ENCODE measurements around the gene THSD4.

DNA sequence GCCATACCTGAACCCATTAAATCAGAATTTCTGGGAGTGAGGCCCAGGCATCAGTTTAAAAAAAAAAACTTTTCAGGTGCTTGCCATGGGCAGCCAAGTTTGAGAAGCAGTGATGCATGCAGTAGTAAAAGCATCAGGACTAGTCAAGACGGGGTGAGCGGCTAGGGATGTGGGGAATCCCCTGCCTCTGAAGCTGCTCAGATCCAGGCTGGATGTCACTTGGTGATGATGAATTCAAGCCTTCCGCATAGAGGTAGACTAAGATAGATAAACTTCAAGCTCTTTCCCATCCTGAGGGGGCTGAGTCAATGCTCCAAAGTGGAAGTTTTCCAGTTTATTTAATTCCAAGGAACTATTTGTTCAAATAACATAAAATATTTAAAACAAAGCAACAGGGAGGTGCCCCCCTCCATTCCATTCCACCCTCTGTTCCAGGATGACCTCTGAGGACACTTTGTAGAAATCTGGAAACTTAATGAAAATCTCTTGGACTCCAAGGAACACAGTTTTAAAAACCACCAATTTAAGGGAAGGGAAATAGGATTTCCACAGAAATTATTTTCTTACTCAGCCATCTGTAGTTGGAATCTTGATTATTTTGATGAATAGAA, 594.6 kb downstream of the THSD4 start:
- TF ChIP-seq, protein P1, sequence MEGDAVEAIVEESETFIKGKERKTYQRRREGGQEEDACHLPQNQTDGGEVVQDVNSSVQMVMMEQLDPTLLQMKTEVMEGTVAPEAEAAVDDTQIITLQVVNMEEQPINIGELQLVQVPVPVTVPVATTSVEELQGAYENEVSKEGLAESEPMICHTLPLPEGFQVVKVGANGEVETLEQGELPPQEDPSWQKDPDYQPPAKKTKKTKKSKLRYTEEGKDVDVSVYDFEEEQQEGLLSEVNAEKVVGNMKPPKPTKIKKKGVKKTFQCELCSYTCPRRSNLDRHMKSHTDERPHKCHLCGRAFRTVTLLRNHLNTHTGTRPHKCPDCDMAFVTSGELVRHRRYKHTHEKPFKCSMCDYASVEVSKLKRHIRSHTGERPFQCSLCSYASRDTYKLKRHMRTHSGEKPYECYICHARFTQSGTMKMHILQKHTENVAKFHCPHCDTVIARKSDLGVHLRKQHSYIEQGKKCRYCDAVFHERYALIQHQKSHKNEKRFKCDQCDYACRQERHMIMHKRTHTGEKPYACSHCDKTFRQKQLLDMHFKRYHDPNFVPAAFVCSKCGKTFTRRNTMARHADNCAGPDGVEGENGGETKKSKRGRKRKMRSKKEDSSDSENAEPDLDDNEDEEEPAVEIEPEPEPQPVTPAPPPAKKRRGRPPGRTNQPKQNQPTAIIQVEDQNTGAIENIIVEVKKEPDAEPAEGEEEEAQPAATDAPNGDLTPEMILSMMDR (IDR thresholded peaks at IDR 0.05; ENCODE audit: insufficient read depth, low read length) = no peak
- no peak for TF ChIP-seq POLR2AphosphoS5 (IDR thresholded peaks at IDR 0.05; ENCODE audit: low read depth)
- TF ChIP-seq, protein P2, sequence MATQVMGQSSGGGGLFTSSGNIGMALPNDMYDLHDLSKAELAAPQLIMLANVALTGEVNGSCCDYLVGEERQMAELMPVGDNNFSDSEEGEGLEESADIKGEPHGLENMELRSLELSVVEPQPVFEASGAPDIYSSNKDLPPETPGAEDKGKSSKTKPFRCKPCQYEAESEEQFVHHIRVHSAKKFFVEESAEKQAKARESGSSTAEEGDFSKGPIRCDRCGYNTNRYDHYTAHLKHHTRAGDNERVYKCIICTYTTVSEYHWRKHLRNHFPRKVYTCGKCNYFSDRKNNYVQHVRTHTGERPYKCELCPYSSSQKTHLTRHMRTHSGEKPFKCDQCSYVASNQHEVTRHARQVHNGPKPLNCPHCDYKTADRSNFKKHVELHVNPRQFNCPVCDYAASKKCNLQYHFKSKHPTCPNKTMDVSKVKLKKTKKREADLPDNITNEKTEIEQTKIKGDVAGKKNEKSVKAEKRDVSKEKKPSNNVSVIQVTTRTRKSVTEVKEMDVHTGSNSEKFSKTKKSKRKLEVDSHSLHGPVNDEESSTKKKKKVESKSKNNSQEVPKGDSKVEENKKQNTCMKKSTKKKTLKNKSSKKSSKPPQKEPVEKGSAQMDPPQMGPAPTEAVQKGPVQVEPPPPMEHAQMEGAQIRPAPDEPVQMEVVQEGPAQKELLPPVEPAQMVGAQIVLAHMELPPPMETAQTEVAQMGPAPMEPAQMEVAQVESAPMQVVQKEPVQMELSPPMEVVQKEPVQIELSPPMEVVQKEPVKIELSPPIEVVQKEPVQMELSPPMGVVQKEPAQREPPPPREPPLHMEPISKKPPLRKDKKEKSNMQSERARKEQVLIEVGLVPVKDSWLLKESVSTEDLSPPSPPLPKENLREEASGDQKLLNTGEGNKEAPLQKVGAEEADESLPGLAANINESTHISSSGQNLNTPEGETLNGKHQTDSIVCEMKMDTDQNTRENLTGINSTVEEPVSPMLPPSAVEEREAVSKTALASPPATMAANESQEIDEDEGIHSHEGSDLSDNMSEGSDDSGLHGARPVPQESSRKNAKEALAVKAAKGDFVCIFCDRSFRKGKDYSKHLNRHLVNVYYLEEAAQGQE (IDR thresholded peaks at IDR 0.05; ENCODE audit: insufficient replicate concordance, low read depth) = no peak
- TF ChIP-seq SPI1 (IDR thresholded peaks at IDR 0.05; ENCODE audit: borderline replicate concordance, low read depth) = no peak

All from HL-60 (cell line).